Panc1 (cell line): ENCODE measurements around the gene FRY. TPM values are rescaled to one million over a fixed set of nuclear protein-coding genes. Genes with fewer than 3 reads are reported as not detected.

Source experiments
- ATAC-seq: fragments of 200-7000 bp; cut with Tn5 transposase; 2 replicates; pipeline ENCODE4 v1.9.1; 2020; ENCODE audit warnings: mild to moderate bottlenecking, moderate library complexity
- BruUV-seq: library from RNA; stranded (reverse); fragments of 400-500 nt; replicated peaks from 2 replicates; lab custom pipeline; 2021; lab: Mats Ljungman, UMichigan
- CTCF ChIA-PET: fragments of 300-600 bp; sonication (Branson Sonifier 250); formaldehyde crosslinking; loops from one replicate; lab custom pipeline; 2022; ENCODE audit warnings: antibody characterized with exemption; lab: Charles Lee
- POLR2A ChIA-PET: fragments of 300-600 bp; sonication (Branson Sonifier 250); formaldehyde crosslinking; loops from one replicate; lab custom pipeline; 2022; ENCODE audit warnings: antibody characterized with exemption; lab: Charles Lee
- DNase-seq: peaks from one replicate; pipeline ENCODE4 v3.0.0-alpha.2; 2010; ENCODE audit warnings: low read depth, low spot score
- H3K27ac ChIP-seq: 2 replicates; pipeline ENCODE4 v1.5.1; 2011; ENCODE audit warnings: mild to moderate bottlenecking, low read length, inconsistent platforms
- H3K27me3 ChIP-seq: fragments of 200-500 bp; sonication (Bioruptor generic); 2 replicates; pipeline ENCODE4 v1.6.0; 2014; ENCODE audit warnings: low read length, inconsistent platforms; ENCODE audit not compliant: control insufficient read depth, insufficient read depth
- H3K36me3 ChIP-seq: fragments of 200-500 bp; sonication (Bioruptor generic); 2 replicates; pipeline ENCODE4 v1.5.1; 2014; ENCODE audit warnings: inconsistent platforms, mild to moderate bottlenecking, low read length, moderate library complexity; ENCODE audit not compliant: control insufficient read depth, insufficient read depth
- H3K4me1 ChIP-seq: 2 replicates; pipeline ENCODE4 v1.5.1; 2011; ENCODE audit warnings: inconsistent platforms, mild to moderate bottlenecking, low read length, moderate library complexity; ENCODE audit not compliant: control insufficient read depth, insufficient read depth
- H3K4me3 ChIP-seq, 2 experiments: 2 replicates each; pipeline ENCODE4 v1.5.1; 2011 to 2012; ENCODE audit warnings: low read depth in 2 of 2, low read length in 2 of 2, mild to moderate bottlenecking in 2 of 2, inconsistent platforms in 1 of 2, moderate library complexity in 1 of 2
- H3K9me3 ChIP-seq: fragments of 200-500 bp; sonication (Bioruptor generic); 2 replicates; pipeline ENCODE4 v1.5.1; 2014; ENCODE audit warnings: low read depth, mild to moderate bottlenecking, inconsistent platforms, low read length, moderate library complexity; ENCODE audit not compliant: control insufficient read depth, insufficient read depth
- POLR2AphosphoS5 ChIP-seq: IDR thresholded peaks from 2 replicates; pipeline ENCODE4 v1.6.1; 2012; ENCODE audit warnings: mild to moderate bottlenecking, low read depth, low read length, moderate library complexity
- SIN3A ChIP-seq: IDR thresholded peaks from 2 replicates; pipeline ENCODE4 v1.6.1; 2012; ENCODE audit warnings: low read depth, mild to moderate bottlenecking, low read length, moderate library complexity, borderline replicate concordance; ENCODE audit not compliant: insufficient read depth
- TCF7L2 ChIP-seq: IDR thresholded peaks from 2 replicates; pipeline ENCODE4 v1.6.1; 2011; ENCODE audit warnings: mild to moderate bottlenecking, low read depth, low read length, inconsistent platforms
- in situ Hi-C: cut with HindIII; loops from 2 replicates; pipeline ENCODE4 v1.10.0; 2016; ENCODE audit warnings: low sequenced_read_pairs, low pct_unique_long_range_greater_than_20kb
- intact Hi-C: fragments of 100-400 bp; cut with micrococcal nuclease; formaldehyde crosslinking; loops from one replicate; pipeline ENCODE4 v1.10.0; 2022; ENCODE audit not compliant: unreplicated experiment
- total RNA-seq: library from RNA; stranded (reverse); gene quantifications from one replicate; pipeline ENCODE4 v1.2.1, GENCODE V29; 2021; ENCODE audit not compliant: unreplicated experiment
- TF ChIP-seq, protein P1 (sequence below), 2 experiments: IDR thresholded peaks; 2 replicates each; pipeline ENCODE4 v1.6.1; 2011 to 2012; ENCODE audit warnings: low read depth in 2 of 2, control low read depth in 1 of 2, low read length in 1 of 2, mild to moderate bottlenecking in 1 of 2, moderate library complexity in 1 of 2; ENCODE audit not compliant: insufficient read depth in 1 of 2
- TF ChIP-seq, protein P2 (sequence below): fragments of 450-650 bp; IDR thresholded peaks from 2 replicates; pipeline ENCODE4 v1.5.1; 2017; ENCODE audit warnings: mild to moderate bottlenecking

FRY gene
- total RNA-seq, 1 experiment from 2014 or later, result 0.18 TPM

DNA sequence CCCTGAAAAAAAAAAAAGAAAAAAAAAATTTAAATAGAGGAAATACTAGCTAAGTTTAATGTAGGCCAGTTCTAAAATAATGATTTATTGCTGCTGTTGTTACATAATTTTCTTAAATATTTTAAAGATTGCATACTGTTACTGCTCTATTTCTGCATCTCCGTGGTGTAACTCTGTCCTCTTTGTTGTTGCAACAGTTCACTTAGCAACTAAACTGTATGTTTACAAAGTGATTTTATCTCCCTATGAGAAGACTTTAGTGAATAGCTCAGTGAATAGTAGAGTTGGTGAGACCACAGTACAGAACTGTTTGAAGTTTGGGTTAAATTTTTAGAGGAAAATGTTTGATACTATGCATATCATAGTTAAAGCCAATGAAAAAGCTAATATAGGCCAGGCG lies 303.1 kb downstream of the FRY start:
- Histone ChIP-seq H3K9me3 (no peaks in the 10 kb centered on the region), H3K27me3 (no peaks in the 10 kb centered on the region), H3K4me1 (no peaks in the 10 kb centered on the region), H3K4me3 (no peak overlapping the region), H3K27ac (no peak overlapping the region), H3K36me3 (peaks cover 3% of the 10 kb centered on the region; the same call in 1 of the 2 replicates)
- intact Hi-C loops (no loop called here), in situ Hi-C loops (no loop called here)
- ChIA-PET CTCF (no interaction called here), POLR2A (no interaction called here)
- TF ChIP-seq SIN3A (no peak), TCF7L2 (no peak), POLR2AphosphoS5 (no peak)
- TF ChIP-seq, protein P1, sequence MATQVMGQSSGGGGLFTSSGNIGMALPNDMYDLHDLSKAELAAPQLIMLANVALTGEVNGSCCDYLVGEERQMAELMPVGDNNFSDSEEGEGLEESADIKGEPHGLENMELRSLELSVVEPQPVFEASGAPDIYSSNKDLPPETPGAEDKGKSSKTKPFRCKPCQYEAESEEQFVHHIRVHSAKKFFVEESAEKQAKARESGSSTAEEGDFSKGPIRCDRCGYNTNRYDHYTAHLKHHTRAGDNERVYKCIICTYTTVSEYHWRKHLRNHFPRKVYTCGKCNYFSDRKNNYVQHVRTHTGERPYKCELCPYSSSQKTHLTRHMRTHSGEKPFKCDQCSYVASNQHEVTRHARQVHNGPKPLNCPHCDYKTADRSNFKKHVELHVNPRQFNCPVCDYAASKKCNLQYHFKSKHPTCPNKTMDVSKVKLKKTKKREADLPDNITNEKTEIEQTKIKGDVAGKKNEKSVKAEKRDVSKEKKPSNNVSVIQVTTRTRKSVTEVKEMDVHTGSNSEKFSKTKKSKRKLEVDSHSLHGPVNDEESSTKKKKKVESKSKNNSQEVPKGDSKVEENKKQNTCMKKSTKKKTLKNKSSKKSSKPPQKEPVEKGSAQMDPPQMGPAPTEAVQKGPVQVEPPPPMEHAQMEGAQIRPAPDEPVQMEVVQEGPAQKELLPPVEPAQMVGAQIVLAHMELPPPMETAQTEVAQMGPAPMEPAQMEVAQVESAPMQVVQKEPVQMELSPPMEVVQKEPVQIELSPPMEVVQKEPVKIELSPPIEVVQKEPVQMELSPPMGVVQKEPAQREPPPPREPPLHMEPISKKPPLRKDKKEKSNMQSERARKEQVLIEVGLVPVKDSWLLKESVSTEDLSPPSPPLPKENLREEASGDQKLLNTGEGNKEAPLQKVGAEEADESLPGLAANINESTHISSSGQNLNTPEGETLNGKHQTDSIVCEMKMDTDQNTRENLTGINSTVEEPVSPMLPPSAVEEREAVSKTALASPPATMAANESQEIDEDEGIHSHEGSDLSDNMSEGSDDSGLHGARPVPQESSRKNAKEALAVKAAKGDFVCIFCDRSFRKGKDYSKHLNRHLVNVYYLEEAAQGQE (IDR thresholded peaks at IDR 0.05; ENCODE audit: insufficient read depth in 1 of 2, low read depth in 2 of 2, low read length in 1 of 2), result no peak
- TF ChIP-seq, protein P2, sequence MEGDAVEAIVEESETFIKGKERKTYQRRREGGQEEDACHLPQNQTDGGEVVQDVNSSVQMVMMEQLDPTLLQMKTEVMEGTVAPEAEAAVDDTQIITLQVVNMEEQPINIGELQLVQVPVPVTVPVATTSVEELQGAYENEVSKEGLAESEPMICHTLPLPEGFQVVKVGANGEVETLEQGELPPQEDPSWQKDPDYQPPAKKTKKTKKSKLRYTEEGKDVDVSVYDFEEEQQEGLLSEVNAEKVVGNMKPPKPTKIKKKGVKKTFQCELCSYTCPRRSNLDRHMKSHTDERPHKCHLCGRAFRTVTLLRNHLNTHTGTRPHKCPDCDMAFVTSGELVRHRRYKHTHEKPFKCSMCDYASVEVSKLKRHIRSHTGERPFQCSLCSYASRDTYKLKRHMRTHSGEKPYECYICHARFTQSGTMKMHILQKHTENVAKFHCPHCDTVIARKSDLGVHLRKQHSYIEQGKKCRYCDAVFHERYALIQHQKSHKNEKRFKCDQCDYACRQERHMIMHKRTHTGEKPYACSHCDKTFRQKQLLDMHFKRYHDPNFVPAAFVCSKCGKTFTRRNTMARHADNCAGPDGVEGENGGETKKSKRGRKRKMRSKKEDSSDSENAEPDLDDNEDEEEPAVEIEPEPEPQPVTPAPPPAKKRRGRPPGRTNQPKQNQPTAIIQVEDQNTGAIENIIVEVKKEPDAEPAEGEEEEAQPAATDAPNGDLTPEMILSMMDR, result no peak
- no peak for ATAC-seq
- no TSS peak for BruUV-seq
- DNase-seq, result no peak

DNA sequence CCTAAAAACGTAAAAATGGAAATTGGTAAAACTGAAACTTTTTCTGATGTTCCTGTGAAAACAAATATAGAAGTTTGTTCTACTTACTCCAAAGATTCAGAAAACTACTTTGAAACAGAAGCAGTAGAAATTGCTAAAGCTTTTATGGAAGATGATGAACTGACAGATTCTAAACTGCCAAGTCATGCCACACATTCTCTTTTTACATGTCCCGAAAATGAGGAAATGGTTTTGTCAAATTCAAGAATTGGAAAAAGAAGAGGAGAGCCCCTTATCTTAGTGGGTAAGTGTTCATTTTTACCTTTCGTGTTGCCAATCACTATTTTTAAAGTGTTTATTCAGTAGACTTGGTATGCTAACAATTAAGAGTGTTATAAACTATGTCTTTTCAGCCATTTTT lies 309.3 kb downstream of the FRY start:
- CTCF ChIA-PET, result no interaction called here
- no peak overlapping the region for H3K27ac ChIP-seq
- TF ChIP-seq, protein P2, result no peak
- TF ChIP-seq SIN3A, result no peak
- TF ChIP-seq TCF7L2, result no peak
- TF ChIP-seq POLR2AphosphoS5, result no peak
- TF ChIP-seq, protein P1 (IDR thresholded peaks at IDR 0.05; ENCODE audit: insufficient read depth in 1 of 2, low read depth in 2 of 2, low read length in 1 of 2), result no peak

More for the DNA sequence above, 309.3 kb downstream of the FRY start:
- BruUV-seq, result no TSS peak
- H3K9me3 ChIP-seq, result no peaks in the 10 kb centered on the region
- peaks cover 3% of the 10 kb centered on the region; the same call in 1 of the 2 replicates for H3K36me3 ChIP-seq
- no peak overlapping the region for H3K4me3 ChIP-seq
- intact Hi-C loops, result no loop called here
- ATAC-seq (no peak), DNase-seq (no peak)
- no peaks in the 10 kb centered on the region for H3K4me1 ChIP-seq
- POLR2A ChIA-PET, result no interaction called here
- H3K27me3 ChIP-seq, result no peaks in the 10 kb centered on the region
- in situ Hi-C loops, result no loop called here
